GM18861 (cell line): ENCODE data around the gene GFM1.
A peak's percentile ranks its signal among the peaks of the same experiment; 100 is the strongest.
"Not testable (repeated sequence)": the region's sequence is repeated elsewhere in the genome, so short reads cannot be mapped to it uniquely, and the experiment has no call there.

Experiments
- ATAC-seq: cut with Tn5 transposase; IDR thresholded peaks from one replicate; pipeline ENCODE4 v1.9.1; 2021; ENCODE audit not compliant: unreplicated experiment

GFM1 gene

DNA sequence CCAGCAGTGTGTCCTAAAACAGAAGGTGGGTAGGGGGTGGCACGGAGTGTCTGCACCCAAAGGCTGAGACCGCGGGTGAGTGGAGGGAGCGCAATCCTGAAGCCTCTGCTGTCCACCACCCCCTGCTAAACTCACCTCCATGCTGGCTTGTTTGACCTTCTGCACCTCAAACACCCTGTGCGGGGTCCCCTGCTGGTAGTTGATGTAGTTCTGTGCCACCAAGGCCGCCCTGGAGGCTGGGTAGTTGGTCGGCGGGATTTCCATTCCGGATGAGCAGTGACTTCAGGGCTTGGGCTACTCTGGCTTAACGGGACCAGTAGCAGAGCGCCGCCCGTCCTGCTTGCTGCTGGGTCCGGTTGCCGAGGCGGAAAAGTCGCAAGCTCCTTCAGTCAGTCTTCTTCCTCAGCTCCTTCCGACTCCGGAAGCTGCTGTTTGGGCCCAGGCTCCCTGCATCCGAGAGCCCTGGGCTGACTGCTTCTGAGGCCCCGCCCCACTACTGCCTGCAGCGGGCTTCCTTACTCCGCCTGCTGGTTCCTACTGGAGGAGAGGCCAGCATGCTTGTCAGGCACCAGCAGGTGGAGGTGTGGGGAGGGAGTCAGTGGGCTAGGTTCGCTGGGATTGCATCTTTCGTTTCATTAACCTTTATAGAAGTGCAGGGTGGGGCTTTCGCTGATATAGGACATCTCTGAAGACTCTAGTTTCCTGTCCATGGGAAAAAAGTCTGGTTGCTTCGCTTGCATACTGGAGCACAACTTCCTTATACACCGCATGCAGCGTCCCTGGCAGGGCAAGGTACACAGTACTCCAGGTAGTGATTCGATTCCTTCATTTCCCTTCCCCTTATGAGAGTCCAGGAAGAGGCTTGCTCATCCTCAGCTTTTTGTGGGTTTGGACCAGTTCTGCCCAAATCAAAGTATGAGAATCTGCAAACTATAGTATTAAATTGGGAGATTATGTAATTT is 28.2 kb downstream of the GFM1 start, which contains the start of gene LXN:
TSS of gene LXN (minus strand) at position 434 of the 962 bp plus-strand sequence. CDS start at position 264, 170 bp downstream.
- peak; percentile 99 for ATAC-seq

DNA sequence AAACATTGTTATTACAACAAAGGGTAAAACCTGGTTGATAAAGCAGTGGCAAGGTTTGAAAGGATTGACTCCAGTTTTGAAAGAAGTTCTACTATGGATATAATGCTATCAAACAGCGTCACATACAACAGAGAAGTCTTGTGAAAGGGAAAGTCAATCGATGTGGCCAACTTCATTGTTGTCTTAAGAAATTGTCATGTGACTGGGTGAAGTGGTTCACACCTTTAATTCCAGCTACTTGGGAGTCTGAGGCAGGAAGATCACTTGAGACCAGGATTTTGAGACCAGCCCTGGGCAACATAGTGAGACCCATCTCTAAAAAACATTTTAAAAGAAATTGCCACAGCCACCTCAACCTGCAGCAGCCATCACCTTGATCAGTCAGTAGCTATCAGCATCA is 34.4 kb downstream of the GFM1 start:
- no peak for ATAC-seq

DNA sequence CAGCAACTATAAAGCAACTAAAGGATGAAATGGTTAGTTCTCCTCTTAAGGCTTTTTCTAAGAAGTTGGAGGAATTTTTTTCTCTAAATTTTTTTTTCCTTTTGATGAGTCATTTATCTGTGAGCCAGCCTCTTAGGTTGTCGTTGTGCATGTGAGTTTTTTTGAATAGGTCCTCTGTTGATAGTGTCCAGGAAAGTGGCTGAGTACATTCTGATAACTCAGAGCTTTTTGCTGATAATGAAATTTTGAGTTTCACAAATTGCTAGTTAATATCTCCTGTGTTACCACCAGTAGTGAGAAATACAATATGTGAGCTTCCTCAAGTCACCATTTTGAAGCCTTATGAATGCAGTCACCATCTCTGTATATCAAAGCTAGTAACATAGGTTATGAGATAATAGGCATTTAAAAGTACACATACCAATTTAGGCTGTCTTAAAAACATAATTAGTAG is 35.2 kb downstream of the GFM1 start:
- no peak for ATAC-seq

DNA sequence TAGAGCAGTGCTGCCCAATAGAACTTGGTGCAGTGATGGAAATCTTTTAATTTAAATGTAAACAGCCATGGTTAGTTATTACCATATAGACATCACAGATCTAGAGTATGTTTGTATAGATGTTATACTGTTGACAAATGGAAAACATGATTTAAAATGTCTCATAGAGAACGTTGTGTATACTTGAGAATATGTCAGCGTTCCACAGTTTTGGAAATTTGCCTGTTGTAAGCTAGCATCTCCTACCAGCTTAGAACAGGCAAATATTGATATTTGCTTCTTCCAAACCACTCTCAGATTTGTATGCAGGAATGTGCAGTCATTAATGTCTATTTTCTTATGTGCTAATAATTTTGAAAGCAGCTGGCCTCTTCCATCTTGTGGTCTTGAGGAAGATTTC is 36.5 kb downstream of the GFM1 start:
- no peak for ATAC-seq

DNA sequence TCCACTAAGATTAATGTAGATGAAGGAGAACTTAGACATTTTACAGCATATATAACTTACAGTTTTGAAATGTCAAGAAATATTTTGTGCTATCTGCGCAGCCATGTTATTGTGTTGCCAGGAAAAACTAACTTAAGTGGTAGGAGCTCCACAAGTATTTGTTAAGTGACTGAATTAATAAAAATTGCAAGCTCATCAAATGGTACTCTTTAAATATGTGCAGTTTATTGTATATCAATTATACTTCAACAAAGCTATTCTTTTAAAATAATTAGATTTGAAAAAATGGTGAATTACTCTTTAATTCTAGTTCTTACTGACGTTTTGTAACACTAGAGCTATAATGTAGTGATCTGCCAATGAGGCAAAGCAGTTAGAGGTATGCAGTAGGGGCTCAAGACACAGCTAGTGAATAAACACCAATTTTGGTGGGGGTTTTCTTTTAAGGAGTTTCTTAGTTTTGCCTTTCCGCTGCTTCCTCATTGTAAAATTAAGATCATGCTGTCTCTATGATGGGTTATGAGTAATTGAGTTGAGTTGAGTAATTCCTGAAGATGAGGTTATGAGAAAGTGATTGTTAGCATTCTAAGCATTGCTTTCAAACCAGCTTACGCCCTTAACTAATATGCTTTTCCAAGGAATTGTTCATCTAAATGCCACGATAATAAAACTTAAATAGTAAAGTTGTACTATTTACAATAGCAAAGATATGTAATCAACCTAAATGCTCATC is 39.1 kb downstream of the GFM1 start:
- ATAC-seq, result no peak

DNA sequence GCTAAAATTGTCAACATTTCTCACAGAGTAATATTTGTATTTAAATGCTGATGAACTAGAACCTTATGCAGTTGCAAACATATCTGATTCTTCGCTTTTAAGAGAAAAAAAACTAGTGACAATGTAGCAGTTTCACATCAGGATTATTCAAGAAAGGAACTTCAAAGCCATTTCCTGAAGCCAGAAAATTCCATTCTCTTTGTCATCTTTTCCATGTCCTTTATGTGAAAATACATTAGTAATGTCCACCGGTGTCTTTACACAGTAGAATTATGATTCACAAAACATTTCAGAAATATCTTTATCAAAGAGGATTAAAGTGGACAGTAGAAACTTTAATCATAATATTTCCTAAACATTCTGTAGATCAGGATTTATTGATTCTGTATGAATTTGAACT is 40.8 kb downstream of the GFM1 start:
- ATAC-seq, result no peak

DNA sequence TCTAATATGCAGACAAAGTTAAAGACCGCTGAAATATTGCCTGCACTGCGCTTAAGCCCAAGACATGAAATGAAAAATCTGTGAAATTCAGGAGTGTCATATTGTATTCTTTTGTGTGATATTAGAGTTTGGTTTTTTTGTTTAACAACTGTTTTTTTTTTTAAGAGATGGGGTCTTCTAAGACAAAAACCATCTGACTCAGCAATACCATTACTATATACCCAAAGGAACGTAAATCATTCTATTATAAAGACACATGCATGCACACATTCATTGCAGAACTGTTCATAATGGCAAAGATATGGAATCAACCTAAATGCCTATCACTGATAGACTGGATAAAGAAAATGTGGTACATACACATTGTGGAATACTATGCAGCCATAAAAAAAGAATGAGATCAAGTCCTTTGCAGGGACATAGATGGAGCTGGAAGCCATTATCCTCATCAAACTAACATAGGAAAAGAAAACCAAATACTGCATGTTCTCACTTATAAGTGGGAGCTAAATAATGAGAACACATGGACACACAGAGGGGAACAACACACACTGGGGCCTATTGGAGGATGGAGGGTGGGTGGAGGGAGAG is 49.6 kb downstream of the GFM1 start:
- not testable (repeated sequence) for ATAC-seq

DNA sequence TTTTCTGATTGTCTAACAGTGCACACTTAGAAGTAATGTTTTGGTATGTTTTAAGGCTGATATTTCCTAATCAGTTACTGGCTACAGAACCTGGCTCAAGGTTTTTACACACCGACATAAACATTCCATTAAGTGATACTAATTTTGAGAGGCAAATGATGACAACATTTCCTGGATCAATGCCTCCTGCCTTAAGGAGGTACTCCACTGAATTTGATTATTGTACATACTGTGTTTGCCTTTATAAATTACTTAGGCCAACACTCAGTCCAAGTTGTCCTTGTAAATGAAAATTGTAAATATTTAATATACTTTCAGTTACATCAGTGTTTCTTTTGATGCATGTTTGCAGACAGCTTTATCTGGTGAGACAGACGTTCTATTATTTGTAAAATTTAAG is 52.3 kb downstream of the GFM1 start:
- no peak for ATAC-seq

DNA sequence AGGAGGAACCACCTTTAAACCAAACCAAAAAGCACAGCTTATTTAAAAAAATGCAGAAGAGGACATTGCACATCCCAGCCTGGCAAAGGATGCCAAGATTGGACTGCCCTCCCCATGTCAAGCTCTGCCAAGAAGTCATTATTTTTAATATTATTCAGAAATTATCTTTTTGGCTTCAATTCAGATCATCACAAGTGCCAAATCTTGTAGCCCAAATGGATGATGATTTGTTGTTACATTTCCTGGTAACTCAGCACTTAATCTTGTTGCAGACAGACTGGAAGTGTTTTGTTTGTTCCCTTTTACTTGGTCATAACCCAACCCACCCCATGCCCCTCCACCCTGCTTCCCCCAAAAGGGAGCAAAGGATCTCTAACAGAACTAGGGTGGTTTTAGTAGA is 56.2 kb downstream of the GFM1 start:
- no peak for ATAC-seq

DNA sequence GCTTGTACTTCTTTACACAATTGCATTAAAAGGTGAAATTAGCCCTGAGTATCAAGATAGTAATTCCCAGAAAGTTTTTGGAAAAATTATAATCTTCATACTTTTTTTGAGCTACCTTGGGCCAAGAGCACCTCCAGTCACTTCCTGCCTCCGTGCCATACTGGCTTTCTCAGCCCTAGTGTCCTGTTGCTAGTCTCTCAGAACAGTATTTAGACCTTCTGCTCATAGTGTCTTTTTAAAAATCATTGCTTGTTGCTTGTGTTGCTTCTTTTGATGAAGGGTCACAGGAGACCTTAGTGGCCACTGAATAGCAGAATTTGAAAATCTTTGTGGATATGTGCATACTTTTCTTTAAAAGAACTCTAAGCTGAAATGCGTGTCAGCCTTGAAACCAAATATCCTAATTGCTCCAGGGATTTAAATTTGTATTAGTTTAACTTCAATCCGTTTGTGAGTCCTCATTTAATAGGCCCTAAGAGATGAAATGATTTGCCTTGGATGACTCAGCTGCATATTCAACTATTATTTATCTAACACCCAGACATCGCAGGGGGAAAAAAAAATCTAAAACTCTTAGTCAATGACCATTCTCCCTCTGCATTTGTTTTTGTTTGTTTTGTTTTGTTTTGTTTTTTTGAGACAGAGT is 57.2 kb downstream of the GFM1 start:
- ATAC-seq, result no peak

DNA sequence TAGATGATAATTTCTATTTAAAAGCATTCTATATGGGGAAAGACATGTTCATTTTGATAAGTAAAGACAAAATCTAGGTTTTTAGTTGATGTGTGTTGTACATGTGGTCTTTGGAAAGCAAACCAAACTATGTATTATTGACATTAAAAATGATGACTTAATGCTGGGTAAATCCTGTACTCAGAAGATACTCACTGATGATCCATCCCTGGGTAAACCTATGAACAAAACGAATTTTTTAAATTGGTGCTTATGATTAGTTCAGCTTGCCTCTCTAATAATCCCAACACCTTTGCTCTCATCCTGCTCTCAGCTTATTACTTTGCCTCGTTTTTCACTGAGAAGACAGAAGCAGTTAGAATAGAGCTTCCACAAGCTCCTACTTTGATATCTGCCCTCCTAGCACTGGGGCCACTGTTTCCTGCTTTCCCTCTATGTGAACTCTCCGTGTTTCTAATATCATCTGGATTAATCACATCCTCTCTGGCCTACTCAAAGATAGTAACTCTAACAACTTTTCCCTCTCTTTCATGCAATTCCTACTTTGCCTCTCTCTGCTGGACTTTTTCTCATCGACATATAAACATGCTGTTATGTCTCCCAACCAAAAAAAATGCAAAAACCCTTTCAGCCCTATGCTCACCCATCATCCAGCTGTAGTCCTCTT is 58.6 kb downstream of the GFM1 start:
- no peak for ATAC-seq

DNA sequence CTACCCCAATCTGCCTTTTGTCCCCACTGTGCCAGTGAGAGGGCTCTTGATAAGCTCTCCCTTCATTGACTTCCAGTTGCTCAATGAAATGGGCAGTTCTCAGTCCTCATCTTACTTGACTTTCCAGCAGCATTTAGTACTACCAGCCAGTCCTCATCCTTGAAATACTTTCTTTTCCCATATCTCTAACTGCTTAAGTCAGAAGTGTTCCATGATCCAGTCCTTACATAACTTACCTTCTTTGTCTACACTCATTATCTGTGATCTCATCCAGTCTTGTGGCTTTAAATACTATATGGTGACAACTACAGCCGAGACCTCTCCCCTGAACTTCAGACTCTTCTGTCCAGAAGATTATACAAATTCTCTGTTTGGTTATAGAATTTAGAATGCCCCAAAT is 59.2 kb downstream of the GFM1 start:
- no peak for ATAC-seq

DNA sequence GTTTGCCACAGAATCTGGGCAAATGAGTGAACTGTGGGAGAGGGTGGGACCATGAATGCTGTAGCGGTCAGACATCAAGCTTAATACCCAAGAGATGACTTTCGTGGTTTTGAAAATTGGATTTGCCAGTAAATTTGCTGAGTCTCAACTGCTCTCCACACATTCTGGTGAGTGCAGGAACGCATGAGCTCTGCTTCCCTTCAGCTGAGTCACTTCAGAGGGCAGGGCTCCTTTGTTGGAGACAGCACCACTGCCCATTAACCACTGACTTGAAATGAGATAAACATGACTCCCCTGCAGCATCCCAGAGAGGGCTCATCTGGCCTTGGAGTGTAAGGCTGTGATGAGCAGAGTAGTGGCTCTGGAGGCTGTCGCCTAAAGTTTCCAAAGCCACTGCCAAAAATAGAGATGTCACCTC is 65.3 kb downstream of the GFM1 start:
- ATAC-seq, result no peak

DNA sequence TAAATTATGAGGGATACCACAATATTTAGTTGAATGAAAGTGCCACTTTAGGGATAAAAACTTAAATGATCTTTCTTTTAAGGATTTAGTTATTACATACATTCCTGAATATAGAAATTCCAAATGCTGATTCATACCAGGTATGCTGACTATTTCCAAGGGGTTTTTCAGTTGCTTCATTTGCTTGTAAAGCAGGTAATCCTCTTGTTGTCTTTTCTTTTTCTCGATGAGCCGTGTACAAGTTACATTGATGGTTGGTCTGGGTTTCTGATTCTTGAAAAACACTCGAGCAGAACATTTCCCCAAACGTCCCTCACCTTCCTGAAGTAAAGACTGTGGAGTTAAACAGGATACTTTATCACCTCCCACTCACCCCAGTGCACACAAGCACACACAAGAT is 66.3 kb downstream of the GFM1 start:
- ATAC-seq, result no peak

DNA sequence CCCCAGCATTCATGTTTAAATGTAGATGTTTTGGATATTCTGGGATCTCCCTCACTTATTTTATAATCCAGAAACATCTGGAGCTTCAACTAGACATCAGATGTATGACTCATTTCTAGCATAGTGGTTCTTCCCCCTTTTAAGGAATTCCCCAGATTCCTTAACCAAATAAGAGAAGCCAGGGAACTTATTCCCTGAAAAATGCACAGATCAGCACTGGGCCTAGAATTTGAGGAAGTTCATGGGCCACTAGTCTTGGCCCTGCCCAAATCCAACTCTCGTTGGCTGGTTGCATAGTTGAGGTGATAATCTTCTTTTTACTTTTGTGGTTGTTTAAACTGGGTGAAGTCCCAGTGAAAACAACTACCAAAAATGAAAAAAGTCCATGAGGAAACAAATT is 67.6 kb downstream of the GFM1 start:
- no peak for ATAC-seq

DNA sequence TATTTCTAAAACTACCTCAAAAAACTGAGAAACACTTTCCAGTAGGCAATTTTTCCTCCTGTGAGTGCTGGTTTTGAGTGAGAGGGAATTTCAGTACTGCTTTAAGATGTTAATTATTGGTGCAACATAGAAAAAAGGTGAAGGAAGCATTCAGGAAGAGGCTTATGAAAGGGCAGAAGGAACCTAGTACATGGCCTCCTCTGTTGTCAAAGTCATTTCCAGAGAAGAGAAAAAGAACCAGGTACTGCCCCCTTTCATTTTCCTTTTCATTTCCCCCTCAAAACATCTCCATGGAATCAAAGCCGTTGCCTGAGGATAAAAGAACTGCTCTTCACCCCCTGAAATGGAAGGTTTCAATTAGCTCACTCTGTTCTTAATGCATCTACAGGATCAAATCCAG is 68.1 kb downstream of the GFM1 start:
- no peak for ATAC-seq

DNA sequence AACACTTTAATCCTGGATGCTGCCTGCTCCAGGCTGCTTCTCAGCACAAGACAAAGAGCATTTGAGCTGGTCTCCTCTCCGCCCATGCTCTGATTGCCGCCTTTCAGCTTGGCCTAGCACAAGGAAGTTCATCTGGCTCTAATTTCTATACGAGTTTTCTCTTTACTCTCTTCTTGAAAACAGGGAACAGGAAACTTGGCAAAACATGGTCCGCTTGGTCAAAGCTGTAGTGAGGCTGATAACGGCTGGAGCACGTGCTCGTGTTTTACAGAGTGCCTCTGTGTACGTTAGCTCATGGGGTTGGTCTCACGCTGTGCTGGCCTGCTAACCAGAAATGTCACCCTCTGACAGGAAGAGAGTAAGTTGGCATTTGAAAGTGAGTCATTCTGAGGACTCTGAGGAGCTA is 68.8 kb downstream of the GFM1 start:
- ATAC-seq, result no peak

DNA sequence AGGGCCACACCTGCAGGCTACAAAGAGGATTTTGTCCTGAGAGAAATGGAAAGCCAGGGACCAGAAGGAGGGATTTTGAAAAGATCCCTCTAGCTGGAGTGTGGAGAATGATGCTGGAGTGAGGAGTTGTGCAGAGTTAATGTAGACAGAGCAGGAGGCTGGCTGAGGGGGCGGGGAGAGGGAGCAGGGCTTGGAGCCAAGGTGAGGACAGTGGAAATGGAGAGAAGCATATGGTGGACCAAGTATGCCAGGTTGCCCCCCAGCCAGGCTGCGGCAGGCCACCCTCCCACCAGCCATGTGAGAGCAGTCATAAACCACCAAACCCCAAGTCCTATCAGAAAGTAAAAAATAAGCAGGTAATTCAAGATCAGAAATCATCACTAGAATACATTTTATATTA is 73.2 kb downstream of the GFM1 start:
- ATAC-seq, result no peak

DNA sequence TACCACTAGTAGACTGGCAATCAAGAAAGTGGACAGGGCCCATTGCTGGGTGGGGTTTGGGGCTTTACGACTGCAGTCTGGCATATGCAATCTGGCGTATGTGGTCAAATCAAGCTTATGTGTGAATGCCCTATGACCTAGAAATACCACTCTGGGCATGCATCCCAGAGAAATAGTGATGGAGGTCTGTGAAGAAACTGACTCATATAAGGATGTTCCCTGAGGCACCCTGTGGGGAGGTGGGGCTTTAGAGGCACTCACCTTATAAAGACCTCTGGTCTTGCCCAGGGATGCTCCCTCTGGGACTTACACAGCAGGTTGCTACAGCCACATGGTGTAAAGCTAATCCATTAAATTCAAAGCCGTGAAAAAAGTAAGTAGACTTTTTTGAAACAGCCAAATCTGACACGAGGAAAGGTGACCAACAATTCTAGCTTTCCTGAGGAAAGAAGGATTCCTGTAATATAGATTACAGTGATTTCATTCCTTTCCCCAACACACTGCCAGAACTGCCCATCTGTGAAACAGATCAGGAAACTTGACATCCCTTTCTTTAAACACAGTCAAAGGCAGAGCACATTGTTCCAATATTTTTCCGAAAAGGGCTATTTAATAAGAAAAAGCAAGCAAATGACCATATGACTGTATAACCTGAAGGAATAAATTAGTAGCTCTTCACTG is 74.3 kb downstream of the GFM1 start:
- ATAC-seq, result no peak

DNA sequence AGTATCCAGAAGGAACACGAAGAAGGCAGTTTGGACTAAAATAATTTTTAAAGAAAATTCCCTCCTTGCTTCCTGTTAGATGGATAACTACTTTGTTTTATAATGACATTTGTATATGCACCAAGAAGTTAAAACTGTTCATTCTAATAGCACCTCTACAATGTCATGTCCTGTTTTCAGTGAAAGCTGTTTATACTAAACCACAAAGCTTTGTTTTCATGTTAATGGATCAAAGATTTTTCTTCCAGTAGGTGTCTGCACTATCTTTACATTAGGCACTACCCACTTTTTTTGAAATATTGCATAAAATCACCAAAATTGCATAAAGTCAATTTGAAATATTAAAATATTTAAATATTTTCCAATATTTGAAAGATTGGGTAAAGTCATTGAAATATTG is 77.8 kb downstream of the GFM1 start:
- no peak for ATAC-seq
